ENCODE measurements around the gene MARCHF11.

DNA sequence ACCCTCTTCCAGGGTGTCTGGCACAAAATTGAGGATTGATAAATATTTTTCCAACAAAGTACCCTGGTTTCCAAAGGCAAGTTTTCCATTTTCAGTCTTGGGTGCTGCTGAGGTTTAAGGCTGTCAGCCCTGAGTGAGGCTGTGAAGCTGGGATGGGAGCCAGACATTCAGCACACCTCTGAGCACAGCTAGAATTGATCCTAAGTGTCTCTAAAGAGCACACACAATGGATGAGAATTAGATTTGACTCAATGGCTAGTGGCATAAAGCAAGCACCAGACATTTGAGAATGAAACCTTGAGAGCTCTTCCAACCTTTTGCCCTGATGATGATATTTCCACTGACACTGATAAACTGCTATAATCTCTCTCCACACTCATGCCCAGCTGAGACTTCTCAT lies 131.5 kb downstream of the MARCHF11 start:
- TF ChIP-seq, protein P1, sequence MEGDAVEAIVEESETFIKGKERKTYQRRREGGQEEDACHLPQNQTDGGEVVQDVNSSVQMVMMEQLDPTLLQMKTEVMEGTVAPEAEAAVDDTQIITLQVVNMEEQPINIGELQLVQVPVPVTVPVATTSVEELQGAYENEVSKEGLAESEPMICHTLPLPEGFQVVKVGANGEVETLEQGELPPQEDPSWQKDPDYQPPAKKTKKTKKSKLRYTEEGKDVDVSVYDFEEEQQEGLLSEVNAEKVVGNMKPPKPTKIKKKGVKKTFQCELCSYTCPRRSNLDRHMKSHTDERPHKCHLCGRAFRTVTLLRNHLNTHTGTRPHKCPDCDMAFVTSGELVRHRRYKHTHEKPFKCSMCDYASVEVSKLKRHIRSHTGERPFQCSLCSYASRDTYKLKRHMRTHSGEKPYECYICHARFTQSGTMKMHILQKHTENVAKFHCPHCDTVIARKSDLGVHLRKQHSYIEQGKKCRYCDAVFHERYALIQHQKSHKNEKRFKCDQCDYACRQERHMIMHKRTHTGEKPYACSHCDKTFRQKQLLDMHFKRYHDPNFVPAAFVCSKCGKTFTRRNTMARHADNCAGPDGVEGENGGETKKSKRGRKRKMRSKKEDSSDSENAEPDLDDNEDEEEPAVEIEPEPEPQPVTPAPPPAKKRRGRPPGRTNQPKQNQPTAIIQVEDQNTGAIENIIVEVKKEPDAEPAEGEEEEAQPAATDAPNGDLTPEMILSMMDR (conservative IDR thresholded peaks at IDR 0.05; ENCODE audit: low read depth, low read length) = no peak
- no peak for TF ChIP-seq EZH2 (IDR thresholded peaks at IDR 0.05; ENCODE audit: borderline replicate concordance, low read depth, low read length, poor library complexity, severe bottlenecking)
